GM12878 (cell line): ENCODE results near the gene LMAN1L. TPM values are rescaled to one million over a fixed set of nuclear protein-coding genes. Genes with fewer than 3 reads are reported as not detected.

ENCODE experiments used
- ATAC-seq: fragments of 200-7000 bp; cut with Tn5 transposase; 3 replicates; pipeline ENCODE4 v1.9.1; 2020; ENCODE audit warnings: mild to moderate bottlenecking, moderate library complexity
- BruUV-seq: library from RNA; stranded (reverse); fragments of 400-500 nt; replicated peaks from 2 replicates; lab custom pipeline; 2021; lab: Mats Ljungman, UMichigan
- CTCF ChIA-PET: fragments of 300-600 bp; sonication (Branson Sonifier 250); formaldehyde crosslinking; extraction: SDS; loops from one replicate; lab custom pipeline; 2021; ENCODE audit warnings: inconsistent platforms; lab: Yijun Ruan, JAX
- POLR2A ChIA-PET: fragments of 350-600 bp; formaldehyde crosslinking; extraction: SDS; loops from one replicate; lab custom pipeline; 2021; ENCODE audit warnings: inconsistent platforms; lab: Charles Lee
- RAD21 ChIA-PET: fragments of 300-600 bp; sonication (Branson Sonifier 250); formaldehyde crosslinking; loops from one replicate; lab custom pipeline; 2023; ENCODE audit warnings: antibody characterized with exemption; ENCODE audit not compliant: unreplicated experiment; lab: Charles Lee
- SMC1A ChIA-PET: fragments of 300-600 bp; sonication (Branson Sonifier 250); formaldehyde crosslinking; loops from one replicate; lab custom pipeline; 2023; ENCODE audit not compliant: unreplicated experiment, uncharacterized antibody; lab: Charles Lee
- DNase-seq: peaks from one replicate; pipeline ENCODE4 v3.0.0-alpha.2; 2011; ENCODE audit warnings: low read depth, low spot score
- FAIRE-seq: peaks from 3 replicates; lab custom pipeline; 2011; peaks lifted over from hg19 to GRCh38; lab: Jason Lieb, UNC
- H2AFZ ChIP-seq: 2 replicates; pipeline ENCODE4 v1.6.0; 2011; ENCODE audit warnings: low read depth, low read length, control low read depth; ENCODE audit not compliant: control insufficient read depth
- H3K27ac ChIP-seq: 2 replicates; pipeline ENCODE4 v1.5.1; 2011; ENCODE audit warnings: control low read depth; ENCODE audit not compliant: control insufficient read depth, insufficient read depth
- H3K27me3 ChIP-seq, 2 experiments: replicated peaks in 1 of 2; 2 replicates each; pipeline versions ENCODE4 v1.6.0 to v1.6.1; 2011; ENCODE audit warnings: low read length in 1 of 2; ENCODE audit not compliant: control insufficient read depth in 2 of 2, insufficient read depth in 2 of 2
- H3K36me3 ChIP-seq, 2 experiments: 2 replicates each; pipeline ENCODE4 v1.5.1; 2011; ENCODE audit warnings: low read length in 1 of 2; ENCODE audit not compliant: control insufficient read depth in 2 of 2, insufficient read depth in 2 of 2
- H3K4me1 ChIP-seq: 2 replicates; pipeline ENCODE4 v1.6.1; 2011; ENCODE audit warnings: mild to moderate bottlenecking, low read length, moderate library complexity, mixed read lengths; ENCODE audit not compliant: control insufficient read depth, insufficient read depth
- H3K4me2 ChIP-seq: 2 replicates; pipeline ENCODE4 v1.6.0; 2011; ENCODE audit warnings: control low read depth; ENCODE audit not compliant: control insufficient read depth, insufficient read depth
- H3K4me3 ChIP-seq: fragments of 200-600 bp; sonication (generic); 2 replicates; pipeline ENCODE4 v1.5.1; 2016
- H3K79me2 ChIP-seq: 2 replicates; pipeline ENCODE4 v1.6.0; 2011; ENCODE audit warnings: low read length; ENCODE audit not compliant: control insufficient read depth, insufficient read depth
- H3K9ac ChIP-seq: 2 replicates; pipeline ENCODE4 v1.8.0; 2011; ENCODE audit warnings: low read length, control low read depth, mixed read lengths; ENCODE audit not compliant: control insufficient read depth, insufficient read depth
- H3K9me3 ChIP-seq: replicated peaks from 3 replicates; pipeline ENCODE4 v1.5.1; 2011; ENCODE audit warnings: mild to moderate bottlenecking, low read length; ENCODE audit not compliant: control insufficient read depth, insufficient read depth
- H4K20me1 ChIP-seq: 2 replicates; pipeline ENCODE4 v1.6.0; 2011; ENCODE audit not compliant: control insufficient read depth, insufficient read depth
- MEF2A ChIP-seq: IDR thresholded peaks from 2 replicates; pipeline ENCODE4 v1.6.1; 2011; ENCODE audit warnings: low read depth, mild to moderate bottlenecking, low read length, moderate library complexity; ENCODE audit not compliant: insufficient read depth
- ZNF622 ChIP-seq: fragments of 450-650 bp; IDR thresholded peaks from 2 replicates; pipeline ENCODE4 v1.6.1; 2017; ENCODE audit warnings: mild to moderate bottlenecking, inconsistent platforms
- WGBS: methylation state at CpG from one replicate; pipeline ENCODE4 v1.1.6; 2016; ENCODE audit warnings: low lambda C conversion rate; ENCODE audit not compliant: insufficient replicate concordance, insufficient coverage; ENCODE audit errors: missing lambda C conversion rate; 5-methylcytosine and 5-hydroxymethylcytosine counted together
- in situ Hi-C: fragments of 300-500 bp; cut with MboI; formaldehyde crosslinking; loops from 9 replicates; pipeline ENCODE4 v1.14.3; 2018; ENCODE audit warnings: mixed read lengths
- intact Hi-C: fragments of 100-400 bp; cut with micrococcal nuclease; formaldehyde crosslinking; loops from one replicate; pipeline ENCODE4 v1.14.2; 2022; ENCODE audit not compliant: unreplicated experiment
- polyA plus RNA-seq, 11 experiments: library from polyadenylated mRNA; depleted of rRNA in 4 of 11; unstranded in 6 of 11; stranded (reverse) in 5 of 11; fragments of >200 nt; fragmentation: Nextera tagmentation in 4 of 11; fragmentation: Illumina TruSeq in 1 of 11; extraction: Ambion mirVana in 4 of 11; extraction: Trizol in 1 of 11; gene quantifications; 1 replicate in 1 of 11; 2 replicates in 10 of 11; pipeline versions ENCODE4 v1.2.1 to v1.2.3, GENCODE V29; 2011 to 2016; ENCODE audit warnings: inconsistent platforms in 2 of 11, missing spikeins in 2 of 11, low read depth in 1 of 11
- total RNA-seq, 4 experiments: library from RNA; depleted of rRNA in 3 of 4; stranded (reverse); fragments of >200 nt in 3 of 4; fragmentation: Illumina TruSeq in 1 of 4; extraction: Trizol in 1 of 4; gene quantifications; 2 replicates each; pipeline versions ENCODE4 v1.2.1 to v1.2.3, GENCODE V29; 2013 to 2021
- TF ChIP-seq, protein P1 (sequence below): fragments of 450-650 bp; IDR thresholded peaks from 2 replicates; pipeline ENCODE4 v1.6.1; 2017; ENCODE audit warnings: low read depth, mild to moderate bottlenecking, moderate library complexity

The LMAN1L gene
- total and polyA plus RNA-seq, 10 of the 15 experiments (the other 5 are each of a cell fraction or from before 2014, with no cell fraction given): not detected

DNA sequence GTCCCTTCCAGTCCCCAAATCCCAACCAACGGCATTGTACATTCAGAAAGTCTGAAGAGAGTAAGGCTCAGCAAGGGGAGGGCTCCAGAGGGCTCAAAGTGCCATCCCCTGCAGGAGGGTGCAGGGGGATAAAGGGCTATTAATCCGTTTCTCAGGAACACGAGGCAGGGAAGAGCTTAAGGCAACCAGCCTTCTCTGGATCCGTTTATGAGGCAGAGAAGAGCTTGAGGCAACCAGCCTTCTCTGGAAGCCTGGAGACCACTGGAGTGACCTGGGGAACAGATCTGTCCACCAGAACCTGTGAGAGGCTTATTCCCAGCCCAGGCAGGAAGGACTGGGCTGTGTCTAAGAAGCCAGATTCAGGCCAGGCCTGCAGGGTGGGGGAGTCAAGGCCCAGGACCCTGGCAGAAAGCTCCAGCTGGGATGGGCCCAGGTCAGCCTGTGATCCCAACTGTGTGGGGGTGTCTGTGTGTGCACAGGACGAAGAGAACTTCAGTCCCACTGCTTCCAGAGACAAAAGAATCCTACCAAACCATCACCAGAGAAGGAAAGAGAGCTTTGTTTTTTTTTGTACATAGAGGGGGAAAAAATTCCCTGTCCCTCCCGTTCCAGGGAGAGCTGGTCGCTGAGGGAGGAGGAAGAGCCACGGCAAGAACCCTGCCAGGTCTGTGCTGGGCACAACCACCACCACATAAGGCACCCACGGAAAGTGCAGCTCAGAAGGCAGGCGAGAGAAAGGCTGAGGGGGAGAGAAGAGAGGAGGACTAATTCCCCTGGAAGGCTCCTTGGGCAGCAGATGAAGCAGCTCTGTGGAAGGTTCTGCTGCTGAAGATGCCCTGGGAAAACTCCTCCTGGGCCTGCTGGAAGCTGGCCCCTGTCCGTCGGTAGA, 31.9 kb downstream of the LMAN1L start:
- Histone ChIP-seq H3K27ac (no peak overlapping the region), H3K4me3 (no peak overlapping the region)
- no peak for FAIRE-seq
- TF ChIP-seq, protein P1, sequence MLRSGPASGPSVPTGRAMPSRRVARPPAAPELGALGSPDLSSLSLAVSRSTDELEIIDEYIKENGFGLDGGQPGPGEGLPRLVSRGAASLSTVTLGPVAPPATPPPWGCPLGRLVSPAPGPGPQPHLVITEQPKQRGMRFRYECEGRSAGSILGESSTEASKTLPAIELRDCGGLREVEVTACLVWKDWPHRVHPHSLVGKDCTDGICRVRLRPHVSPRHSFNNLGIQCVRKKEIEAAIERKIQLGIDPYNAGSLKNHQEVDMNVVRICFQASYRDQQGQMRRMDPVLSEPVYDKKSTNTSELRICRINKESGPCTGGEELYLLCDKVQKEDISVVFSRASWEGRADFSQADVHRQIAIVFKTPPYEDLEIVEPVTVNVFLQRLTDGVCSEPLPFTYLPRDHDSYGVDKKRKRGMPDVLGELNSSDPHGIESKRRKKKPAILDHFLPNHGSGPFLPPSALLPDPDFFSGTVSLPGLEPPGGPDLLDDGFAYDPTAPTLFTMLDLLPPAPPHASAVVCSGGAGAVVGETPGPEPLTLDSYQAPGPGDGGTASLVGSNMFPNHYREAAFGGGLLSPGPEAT: no peak
- no peak for TF ChIP-seq ZNF622
- TF ChIP-seq MEF2A: no peak
- TF ChIP-seq, all 136 proteins: peak for 0
- no TSS peak for BruUV-seq
- in situ Hi-C loops (no loop called here), intact Hi-C loops (loop anchor here (5.0 kb wide), 2 partner anchors 42 to 58 kb away; no protein-coding TSS in a partner anchor)
- RAD21 ChIA-PET: interaction anchor here (0.7 to 1.3 kb wide), 3 partner anchors 13 to 62 kb away, joined by 3 to 7 read pairs (median 3); partner anchors contain the start of gene FAM219B
- H2AFZ ChIP-seq: no peak overlapping the region
- H3K27me3 ChIP-seq: no peaks in the 10 kb centered on the region
- H3K36me3 ChIP-seq: peaks cover 16 to 23% of the 10 kb centered on the region in 2 experiments; a peak in 3 of 4 replicates
- DNase-seq (no peak), ATAC-seq (no peak)
- SMC1A ChIA-PET: interaction anchor here (0.7 to 6.1 kb wide), 5 partner anchors 26 to 73 kb away, joined by 3 to 43 read pairs (median 6); no protein-coding TSS in a partner anchor
- H4K20me1 ChIP-seq: no peaks in the 10 kb centered on the region
- 75% methylated on average over 12 of the region's 12 CpGs for WGBS
- POLR2A ChIA-PET: interaction anchor here (0.6 to 1.2 kb wide), 3 partner anchors 25 to 57 kb away, joined by 4 read pairs; no protein-coding TSS in a partner anchor
- H3K4me1 ChIP-seq: peaks cover 13% of the 10 kb centered on the region
- peaks cover 3% of the 10 kb centered on the region; the same call in 1 of the 2 replicates for H3K79me2 ChIP-seq
- CTCF ChIA-PET: interaction anchor here (0.7 to 6.2 kb wide), 9 partner anchors 9 to 93 kb away, joined by 3 to 59 read pairs (median 3); partner anchors contain the start of gene COX5A
- no peak overlapping the region for H3K4me2 ChIP-seq
- no peaks in the 10 kb centered on the region for H3K9me3 ChIP-seq
- no peak overlapping the region for H3K9ac ChIP-seq
